ENCODE measurements around the gene SFTPD.
"Not testable (repeated sequence)": the region's sequence is repeated elsewhere in the genome, so short reads cannot be mapped to it uniquely, and the experiment has no call there.

SFTPD gene

GRCh38 chr10:79948976-79949722 lies at the start of gene SFTPD:
Gene SFTPD, minus strand, starts transcription at chr10:79949105. Its CDS starts 2,446 bp downstream, at chr10:79946659.
- no peak for DNase-seq (ENCODE audit: low read depth in 2 of 2)

- no peak for DNase-seq (ENCODE audit: low read depth in 2 of 2)
Observed at GRCh38 chr10:79995979-79996634, 47.2 kb upstream of the SFTPD start.

- no peak for DNase-seq (ENCODE audit: low read depth in 2 of 2)
Observed at GRCh38 chr10:79994556-79994955, 45.7 kb upstream of the SFTPD start.

GRCh38 chr10:79988199-79988598 lies 39.3 kb upstream of the SFTPD start:
- DNase-seq (ENCODE audit: low read depth in 2 of 2), result not testable (repeated sequence)

- not testable (repeated sequence) for DNase-seq (ENCODE audit: low read depth in 2 of 2)
Observed at GRCh38 chr10:79986661-79987060, 37.8 kb upstream of the SFTPD start.

GRCh38 chr10:79985481-79986072 lies 36.7 kb upstream of the SFTPD start:
- no peak for DNase-seq (ENCODE audit: low read depth in 2 of 2)

GRCh38 chr10:79984851-79985250 lies 35.9 kb upstream of the SFTPD start:
- DNase-seq (ENCODE audit: low read depth in 2 of 2), result no peak

- no peak for DNase-seq (ENCODE audit: low read depth in 2 of 2)
Observed at GRCh38 chr10:79983286-79983909, 34.5 kb upstream of the SFTPD start.

GRCh38 chr10:79982861-79983260 lies 34.0 kb upstream of the SFTPD start:
- no peak for DNase-seq (ENCODE audit: low read depth in 2 of 2)

GRCh38 chr10:79982362-79982800 lies 33.5 kb upstream of the SFTPD start:
- no peak for DNase-seq (ENCODE audit: low read depth in 2 of 2)

- no peak for DNase-seq (ENCODE audit: low read depth in 2 of 2)
Observed at GRCh38 chr10:79981450-79982361, 32.8 kb upstream of the SFTPD start.

- DNase-seq (ENCODE audit: low read depth in 2 of 2), result no peak
Observed at GRCh38 chr10:79980711-79981110, 31.8 kb upstream of the SFTPD start.

GRCh38 chr10:79979976-79980687 lies 31.2 kb upstream of the SFTPD start:
- no peak for DNase-seq (ENCODE audit: low read depth in 2 of 2)

- DNase-seq (ENCODE audit: low read depth in 2 of 2), result no peak
Observed at GRCh38 chr10:79979310-79979975, 30.5 kb upstream of the SFTPD start.

GRCh38 chr10:79976999-79977398 lies 28.1 kb upstream of the SFTPD start:
- no peak for DNase-seq (ENCODE audit: low read depth in 2 of 2)

- no peak for DNase-seq (ENCODE audit: low read depth in 2 of 2)
Observed at GRCh38 chr10:79970062-79970461, 21.2 kb upstream of the SFTPD start.

- DNase-seq (ENCODE audit: low read depth in 2 of 2), result no peak
Observed at GRCh38 chr10:79947787-79948424, 999 bp downstream of the SFTPD start.

- DNase-seq (ENCODE audit: low read depth in 2 of 2), result no peak
Observed at GRCh38 chr10:79947083-79947415, 1.9 kb downstream of the SFTPD start.

GRCh38 chr10:79946271-79947082 lies 2.4 kb downstream of the SFTPD start:
- DNase-seq (ENCODE audit: low read depth in 2 of 2), result no peak

Measured in stimulated activated CD4-positive, alpha-beta T cell treated with anti-CD3 and anti-CD28 coated beads, Interleukin-1b, Interleukin-23, amount 100 ng/mL, for 4 hours (primary cell).